HG02981 (cell line): ENCODE results near the gene GRIP1.

Experiments
- ATAC-seq: cut with Tn5 transposase; IDR thresholded peaks from one replicate; pipeline ENCODE4 v1.9.1; 2021; ENCODE audit warnings: mild to moderate bottlenecking, moderate library complexity; ENCODE audit not compliant: unreplicated experiment

GRIP1 gene

GRCh38 chr12:66461331-66461730 lies 217.5 kb downstream of the GRIP1 start:
- no peak for ATAC-seq

- no peak for ATAC-seq
Measured at GRCh38 chr12:66459944-66460482, 218.9 kb downstream of the GRIP1 start.

GRCh38 chr12:66456612-66457011 lies 222.3 kb downstream of the GRIP1 start:
- ATAC-seq: no peak

GRCh38 chr12:66453844-66454243 lies 225.0 kb downstream of the GRIP1 start:
- ATAC-seq: peak; percentile 78

DNA sequence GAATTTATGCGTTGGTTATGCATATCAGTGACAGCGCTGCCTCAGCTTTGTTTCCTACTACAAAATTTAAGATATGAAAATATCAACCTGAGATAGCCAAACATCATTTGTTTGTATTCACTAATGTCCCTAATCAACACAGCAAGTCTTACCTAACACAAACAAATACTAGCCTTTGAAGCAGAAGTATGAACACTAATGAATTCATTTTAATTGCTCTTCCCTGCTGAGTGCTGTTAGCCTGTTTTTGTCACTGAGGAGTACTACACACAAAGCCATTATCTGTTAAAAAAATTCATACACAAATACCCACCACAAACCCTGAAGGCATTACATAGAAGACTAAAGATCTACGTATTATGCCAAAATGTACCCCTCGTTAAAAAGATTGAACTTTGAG lies 225.8 kb downstream of the GRIP1 start:
- no peak for ATAC-seq

DNA sequence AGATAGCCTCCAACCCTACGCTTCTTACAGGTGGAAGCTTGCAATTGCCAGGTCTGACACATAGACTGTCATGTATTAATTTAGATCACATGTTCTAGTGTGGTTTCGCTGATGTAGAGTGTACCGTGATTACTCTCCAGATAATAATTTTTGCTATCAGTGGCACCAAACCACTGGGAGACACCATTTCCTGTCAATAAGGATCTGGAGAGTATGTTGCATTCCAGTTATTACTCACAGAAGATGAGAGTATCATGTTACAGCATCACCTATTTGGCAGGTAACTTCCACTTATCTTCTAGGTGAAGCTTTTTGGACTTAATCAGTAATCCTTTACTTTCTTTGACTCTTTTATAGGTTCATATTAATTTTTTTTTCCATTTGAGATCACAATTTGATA lies 229.3 kb downstream of the GRIP1 start:
- ATAC-seq: no peak

DNA sequence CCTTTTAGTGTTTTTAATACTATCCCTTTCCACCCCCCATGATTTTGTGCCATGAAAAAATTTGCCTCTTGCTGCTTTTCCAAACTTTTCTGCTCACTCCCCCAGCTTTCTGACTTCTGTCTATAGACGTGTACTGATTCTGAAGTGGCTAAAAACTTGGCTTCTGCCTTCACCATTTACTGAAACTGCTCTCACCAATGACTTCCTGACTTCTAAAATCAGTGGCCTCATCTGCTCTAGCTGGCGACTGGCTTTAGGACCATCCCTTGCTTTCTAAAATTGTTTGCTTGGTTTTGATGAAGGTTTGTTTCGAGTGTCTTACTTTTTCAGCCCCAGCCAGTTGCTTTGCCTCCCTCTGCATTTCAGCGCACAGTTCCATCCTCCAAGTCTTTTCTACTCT lies 231.2 kb downstream of the GRIP1 start:
- ATAC-seq: no peak

DNA sequence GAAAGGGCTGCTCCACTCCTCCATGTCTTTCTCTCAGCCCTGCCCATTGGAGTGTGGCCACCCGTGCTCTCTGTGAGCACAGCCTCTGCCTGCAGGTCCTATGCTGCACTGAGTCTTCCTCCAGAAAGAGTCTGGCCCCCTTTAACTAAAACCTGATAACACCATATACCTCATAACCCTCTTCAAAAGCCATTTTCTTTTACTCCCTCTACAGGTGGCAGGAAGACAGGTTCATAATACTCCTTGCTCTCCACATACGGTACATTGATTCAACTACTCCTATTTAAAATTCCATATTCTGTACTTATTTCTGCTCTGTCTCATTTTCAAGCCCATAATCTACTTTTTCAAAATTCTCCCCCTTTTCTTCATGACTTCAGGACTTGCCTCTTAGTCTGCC lies 232.6 kb downstream of the GRIP1 start:
- no peak for ATAC-seq

DNA sequence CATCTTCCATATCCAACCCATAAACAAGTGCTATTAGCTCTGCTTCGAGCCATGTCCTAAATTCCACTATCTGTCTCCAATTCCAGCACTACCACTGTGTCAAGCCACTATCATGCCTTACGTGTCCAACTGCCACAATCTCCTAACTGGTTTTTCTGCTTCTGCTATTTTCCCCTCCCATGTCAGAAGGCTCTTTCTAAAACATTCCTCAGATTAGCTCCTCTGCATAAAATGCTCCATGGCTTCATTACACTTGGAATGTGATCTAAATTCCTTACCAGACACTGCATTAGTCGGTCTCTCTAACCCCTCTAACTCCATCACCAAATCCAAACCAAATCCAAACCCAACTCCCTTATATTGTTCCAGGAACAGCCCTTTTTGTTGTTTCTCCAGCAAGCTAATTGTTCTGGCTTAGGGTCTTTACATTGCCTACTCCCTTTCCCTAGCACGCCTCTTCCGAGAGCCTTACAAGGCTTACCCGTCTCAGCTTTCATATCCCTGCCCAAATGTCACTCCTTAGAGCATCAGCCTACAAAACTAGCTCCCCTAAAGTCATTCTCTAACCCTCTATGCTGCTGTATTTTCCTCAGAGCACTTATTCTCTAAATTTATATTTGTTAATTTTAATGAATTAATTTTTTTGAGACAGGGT lies 236.8 kb downstream of the GRIP1 start:
- no peak for ATAC-seq

GRCh38 chr12:66438601-66439000 lies 240.3 kb downstream of the GRIP1 start:
- no peak for ATAC-seq

DNA sequence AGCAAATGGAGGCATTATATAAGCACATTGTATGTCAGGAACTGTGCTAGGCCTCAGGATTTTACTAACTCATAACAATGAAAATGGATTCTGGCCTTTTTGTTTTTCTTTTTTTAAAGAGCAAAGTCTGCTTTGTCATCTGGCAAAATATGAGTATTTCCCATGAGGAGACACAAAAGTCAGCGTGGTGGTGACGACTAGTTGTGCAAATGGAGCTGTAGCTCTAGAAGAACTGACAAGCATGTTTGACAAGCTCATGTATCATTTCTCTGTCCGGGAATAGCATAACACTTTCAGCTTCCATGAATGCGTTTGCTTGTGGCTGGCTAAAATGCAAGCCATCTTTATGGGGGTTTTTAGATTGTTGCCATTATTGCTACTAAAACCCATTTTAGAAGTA lies 248.8 kb downstream of the GRIP1 start:
- no peak for ATAC-seq

GRCh38 chr12:66428870-66429269 lies 250.0 kb downstream of the GRIP1 start:
- no peak for ATAC-seq

GRCh38 chr12:66428261-66428660 lies 250.6 kb downstream of the GRIP1 start:
- ATAC-seq: no peak

DNA sequence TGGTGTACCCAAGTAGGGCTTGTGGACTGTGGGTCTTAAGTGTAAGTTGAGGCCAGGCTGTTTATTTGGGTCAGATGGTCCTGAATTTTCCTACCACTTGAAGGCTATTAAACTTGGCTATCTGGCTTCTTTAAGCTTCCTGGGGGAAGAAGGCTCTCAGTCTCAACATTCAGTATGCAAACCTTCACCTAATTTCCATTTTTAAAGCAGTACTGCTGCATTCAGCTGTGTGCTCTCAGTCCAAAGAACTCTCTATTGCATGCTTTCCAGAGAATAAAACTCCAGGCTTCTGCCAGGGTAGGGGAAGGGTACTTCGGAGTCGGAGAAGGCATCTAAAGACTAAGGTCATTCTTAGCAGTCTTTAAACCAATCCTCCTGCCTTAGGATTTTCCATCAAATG lies 252.2 kb downstream of the GRIP1 start:
- ATAC-seq: no peak

DNA sequence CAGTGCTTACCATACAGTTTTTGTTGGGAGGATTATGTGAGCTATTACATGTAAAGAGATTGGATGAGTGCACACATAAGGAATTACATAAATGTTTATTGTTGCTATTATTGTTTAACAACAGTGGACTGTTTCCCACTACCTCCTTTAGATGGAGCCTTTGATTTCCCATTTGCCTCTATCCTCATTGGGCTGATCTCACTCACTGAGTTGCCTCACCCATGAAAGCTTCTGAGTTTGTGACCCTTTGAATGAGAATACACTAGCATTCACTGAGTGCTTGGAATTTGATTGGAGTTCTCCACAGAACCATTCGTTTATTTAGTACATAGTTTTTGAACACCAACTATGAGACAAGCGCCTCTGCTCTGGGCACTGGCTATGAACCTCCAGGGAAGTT lies 255.6 kb downstream of the GRIP1 start:
- ATAC-seq: no peak

DNA sequence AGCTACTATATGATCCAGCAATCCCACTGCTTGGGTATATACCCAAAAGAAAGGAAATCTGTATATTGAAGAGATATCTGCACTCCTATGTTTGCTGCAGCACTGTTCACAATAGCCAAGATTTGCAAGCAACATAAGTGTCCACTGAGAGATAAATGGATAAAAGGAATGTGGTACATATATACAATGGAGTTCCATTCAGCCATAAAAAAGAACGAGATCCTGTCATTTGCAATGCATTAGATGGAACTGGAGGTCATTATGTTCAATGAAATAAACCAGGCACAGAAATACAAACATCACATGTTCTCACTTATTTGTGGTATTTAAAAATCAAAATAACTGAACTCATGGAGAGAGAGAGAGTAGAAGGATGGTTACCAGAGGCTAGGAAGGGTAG lies 260.0 kb downstream of the GRIP1 start:
- no peak for ATAC-seq

DNA sequence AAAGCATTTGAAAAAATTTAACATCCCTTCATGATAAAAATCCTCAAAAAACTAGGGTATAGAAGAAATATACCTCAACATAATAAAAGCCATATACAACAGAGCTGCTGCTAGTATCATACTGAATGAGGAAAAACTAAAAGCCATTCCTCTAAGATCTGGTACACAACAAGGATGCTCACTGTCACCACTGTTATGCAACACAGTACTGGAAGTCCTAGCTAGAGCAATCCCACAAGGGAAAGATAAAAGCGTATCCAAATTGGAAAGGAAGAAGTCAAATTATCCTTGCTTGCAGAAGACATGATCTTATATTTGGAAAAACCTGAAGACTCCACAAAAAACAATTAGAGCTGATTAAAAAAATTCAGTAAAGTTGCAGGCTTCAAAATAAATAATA lies 261.7 kb downstream of the GRIP1 start:
- no peak for ATAC-seq

DNA sequence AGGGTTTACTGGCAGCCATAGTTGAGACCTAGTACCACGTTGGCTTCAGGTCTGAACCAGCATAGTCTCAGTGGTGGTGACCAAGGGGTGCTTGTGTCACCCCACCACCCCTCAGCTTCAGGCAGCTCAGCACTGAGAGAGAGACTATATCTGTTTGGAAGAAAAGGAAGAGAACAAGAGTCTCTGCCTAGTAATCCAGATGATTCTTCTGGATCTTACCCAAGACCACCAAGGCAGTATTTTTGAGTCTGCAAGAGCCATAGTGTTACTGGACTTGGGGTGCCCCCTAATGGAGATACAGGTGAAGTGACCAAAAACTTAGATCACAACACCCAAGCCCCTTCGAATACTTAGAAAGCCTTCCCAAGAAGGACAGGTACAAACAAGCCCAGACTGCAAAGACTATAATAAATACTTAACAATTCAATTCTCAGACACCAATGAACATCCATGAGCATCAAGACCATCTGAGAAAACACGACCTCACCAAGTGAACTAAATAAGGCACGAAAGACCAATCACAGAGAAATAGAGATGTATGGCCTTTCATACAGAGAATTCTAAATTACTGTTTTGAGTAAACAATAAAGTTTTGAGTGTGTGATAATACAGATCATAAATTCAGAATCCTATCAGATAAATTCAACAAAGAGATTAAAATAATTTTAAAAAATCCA lies 269.5 kb downstream of the GRIP1 start:
- ATAC-seq: no peak

DNA sequence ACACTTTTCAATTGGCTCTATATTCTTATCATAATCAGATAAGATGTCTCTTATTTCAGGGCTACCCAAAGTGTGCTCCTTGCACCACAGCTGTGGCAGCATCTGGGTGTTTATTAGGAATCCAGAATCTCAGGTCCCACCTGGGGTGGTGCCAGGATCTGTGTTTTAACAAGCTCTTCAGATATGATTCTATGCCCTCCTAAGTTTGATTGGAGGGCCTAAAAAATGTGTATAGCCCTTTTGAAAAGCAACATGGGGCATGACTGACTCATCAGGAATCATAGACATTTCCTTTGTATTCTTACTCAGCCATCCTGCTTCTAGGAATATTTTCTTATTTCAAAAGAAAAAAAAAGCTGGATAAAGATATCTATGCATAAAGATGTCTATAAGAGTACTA lies 273.5 kb downstream of the GRIP1 start:
- ATAC-seq: no peak

GRCh38 chr12:66403746-66404145 lies 275.1 kb downstream of the GRIP1 start:
- no peak for ATAC-seq

GRCh38 chr12:66399911-66400306 lies 279.0 kb downstream of the GRIP1 start:
- no peak for ATAC-seq
